HuH-7.5 (cell line): ENCODE data around the gene CDH13.

ENCODE experiments used
- DNase-seq: peaks from one replicate; pipeline ENCODE4 v3.0.0; 2011; ENCODE audit warnings: low spot score

CDH13 gene

DNA sequence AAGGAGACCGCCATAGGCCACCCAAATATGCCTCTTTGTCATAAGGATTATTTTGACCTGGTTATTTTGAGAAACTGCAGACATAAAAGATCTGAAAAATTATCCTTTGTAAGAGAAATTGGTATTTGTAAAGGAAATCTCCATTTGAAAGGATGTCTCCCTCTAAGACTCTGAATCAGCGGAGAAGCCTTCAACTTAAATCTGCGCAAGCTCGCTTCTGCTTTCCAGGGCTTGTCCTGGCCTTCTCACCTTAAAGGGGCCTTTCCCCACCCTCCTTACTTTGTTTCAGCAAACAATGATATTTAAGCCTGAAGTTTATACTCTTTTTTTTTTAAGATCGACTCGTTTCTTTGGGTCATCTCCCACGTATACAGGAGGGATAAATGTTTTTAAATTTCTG lies 1215.5 kb downstream of the CDH13 start:
- no peak for DNase-seq

DNA sequence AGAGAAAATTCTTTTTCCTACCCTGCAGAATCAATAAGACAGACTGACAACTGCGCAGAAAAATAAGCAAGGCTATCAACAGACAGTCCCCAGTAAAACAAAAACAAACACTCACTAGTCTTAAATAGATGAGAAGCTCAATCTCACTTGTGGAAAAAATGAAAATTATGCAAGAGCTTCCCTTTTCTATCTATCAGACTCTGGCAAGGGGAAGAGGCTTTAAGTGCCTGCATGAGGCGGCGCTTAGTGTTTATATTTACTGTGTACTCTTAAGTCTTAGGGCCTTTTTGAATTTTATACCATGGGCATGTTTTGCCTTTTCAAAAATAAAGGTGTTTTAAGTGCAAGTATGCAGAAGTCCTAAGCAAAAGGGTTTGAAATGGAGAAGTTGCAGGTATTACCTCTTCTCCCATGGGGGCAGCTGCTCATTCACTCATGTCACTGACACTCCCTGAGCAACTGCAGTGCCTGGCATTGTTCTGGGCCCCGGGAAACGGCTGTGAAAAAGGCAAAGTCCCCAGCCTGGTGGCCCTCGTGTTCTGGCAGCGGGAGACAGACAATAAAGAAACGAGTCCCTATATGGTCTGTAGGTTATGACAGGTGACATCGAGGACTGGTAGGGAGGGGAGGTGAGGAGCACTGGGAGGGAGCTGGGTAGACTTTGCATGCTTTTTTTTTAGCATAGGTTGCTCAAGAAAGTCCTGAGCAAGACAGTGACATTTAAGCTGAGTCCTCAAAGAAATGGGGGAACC lies 1216.2 kb downstream of the CDH13 start:
- DNase-seq, result no peak

DNA sequence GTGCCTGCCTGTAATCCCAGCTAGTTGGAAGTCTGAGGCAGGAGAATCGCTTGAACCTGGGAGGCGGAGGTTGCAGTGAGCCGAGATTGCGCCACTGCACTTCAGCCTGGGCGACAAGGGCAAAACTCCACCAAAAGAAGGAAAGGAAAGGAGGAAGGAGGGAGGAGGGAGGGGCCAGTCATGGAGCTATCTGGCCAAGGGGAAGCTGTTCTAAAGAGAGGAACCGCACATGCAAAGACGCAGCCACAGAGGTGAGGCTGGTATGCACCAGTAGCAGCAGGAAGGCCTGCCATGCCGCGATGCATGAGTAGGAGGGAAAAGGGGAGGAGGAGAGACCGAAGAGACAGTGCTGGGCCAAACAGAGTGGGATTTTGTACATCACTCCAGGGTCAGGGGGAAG lies 1216.9 kb downstream of the CDH13 start:
- no peak for DNase-seq

DNA sequence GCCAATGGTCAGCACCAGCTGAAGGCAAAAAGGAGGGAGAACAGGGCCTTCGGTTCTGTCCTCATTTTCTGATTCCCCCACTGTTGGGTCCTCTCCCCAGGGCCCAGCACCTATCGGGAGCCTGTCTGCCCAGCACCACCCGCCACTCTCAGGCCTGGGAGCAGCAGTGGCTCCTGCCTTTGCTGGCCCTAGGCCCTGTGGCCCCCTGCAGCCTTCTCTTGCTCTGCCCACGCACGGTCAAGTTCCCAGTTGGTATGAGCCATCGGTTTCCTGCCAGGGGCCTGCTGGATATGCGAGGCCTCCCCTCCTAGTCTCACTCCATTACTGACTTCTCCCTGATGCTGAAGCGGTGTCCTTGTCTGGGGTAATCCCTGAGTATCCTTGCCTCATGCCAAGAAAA lies 1218.5 kb downstream of the CDH13 start:
- no peak for DNase-seq

DNA sequence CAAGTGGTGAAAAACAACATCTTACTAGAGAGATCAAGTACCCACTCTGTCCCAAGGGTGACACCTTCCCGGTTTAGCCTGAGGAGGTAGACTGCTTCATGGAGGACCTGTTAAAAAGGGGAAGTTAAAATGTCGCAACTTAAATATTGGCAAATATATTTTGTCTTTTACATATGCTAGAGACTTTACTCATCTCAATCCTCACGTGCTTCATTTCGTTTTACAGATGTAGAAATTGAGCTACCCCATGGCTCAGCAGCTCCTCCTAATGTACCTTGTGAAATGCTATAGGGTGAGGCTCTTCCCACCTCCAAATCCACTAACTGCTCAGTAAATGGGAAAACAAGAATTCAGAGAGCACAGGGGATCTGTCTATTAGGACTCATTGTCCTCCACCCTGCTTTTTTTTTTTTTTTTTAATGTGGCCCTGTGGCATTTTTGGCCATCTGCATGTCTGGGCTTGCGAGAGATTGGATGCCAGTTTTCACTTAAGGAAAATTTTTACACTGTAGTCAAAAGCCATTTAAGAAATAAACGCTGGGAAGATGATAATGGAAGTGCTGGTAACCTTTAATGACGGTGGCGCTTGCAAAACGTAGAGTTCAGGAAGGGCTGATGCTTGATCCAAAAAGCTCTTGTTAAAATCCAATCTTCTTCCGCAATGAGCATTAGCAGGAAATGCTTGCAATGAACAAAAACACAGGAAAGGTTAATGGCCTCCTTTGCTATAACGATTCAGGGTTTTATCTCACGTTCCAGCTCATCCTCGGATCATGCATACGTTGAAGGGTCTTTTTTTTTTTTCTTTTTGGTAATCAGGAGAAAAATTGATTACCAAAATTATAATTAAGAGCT lies 1220.8 kb downstream of the CDH13 start:
- no peak for DNase-seq

DNA sequence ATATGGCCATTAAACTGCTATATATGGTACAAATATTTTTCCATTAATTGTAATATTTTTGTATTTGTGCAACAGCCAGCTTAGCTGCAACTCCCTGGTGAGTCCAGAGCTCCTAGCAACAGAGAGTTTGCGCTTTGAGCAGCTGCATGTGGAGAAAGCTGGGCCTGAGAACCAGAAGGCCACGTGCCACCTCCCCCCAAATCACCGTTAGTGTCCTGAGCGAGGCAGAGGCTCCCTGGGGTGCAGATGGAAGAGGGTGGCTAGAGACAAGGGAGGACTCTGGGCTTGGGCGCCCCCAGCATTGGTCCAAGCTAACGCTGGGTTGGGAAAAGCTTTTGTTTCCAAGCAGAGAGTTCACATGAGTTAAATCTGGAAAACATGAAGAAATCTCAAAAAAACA lies 1222.7 kb downstream of the CDH13 start:
- DNase-seq, result no peak
